ENCODE data around the gene AJAP1. TPM values are rescaled to one million over a fixed set of nuclear protein-coding genes. Genes with fewer than 3 reads are reported as not detected.

The AJAP1 gene
- polyA plus RNA-seq, 1 of the 3 experiments (the other 2 are of a cell fraction), result not detected

- no peak overlapping the region for H3K9ac ChIP-seq
- POLR2A ChIA-PET, result no interaction called here
- H3F3A ChIP-seq (replicated peaks; ENCODE audit: insufficient read depth), result no peaks in the 10 kb centered on the region
- no peak overlapping the region for H3K27ac ChIP-seq (ENCODE audit: low read depth in 2 of 2, low read length in 1 of 2)
- 69% methylated on average over 4 of the region's 9 CpGs for WGBS (ENCODE audit: low lambda C conversion rate)
- no peaks in the 10 kb centered on the region for H4K20me1 ChIP-seq (ENCODE audit: insufficient read depth)
- CTCF ChIA-PET, result no interaction called here
- TF ChIP-seq USF2 (IDR thresholded peaks at IDR 0.05; ENCODE audit: borderline replicate concordance, low read depth, low read length) (no peak), CTCF (IDR thresholded peaks at IDR 0.05) (no peak), RXRA (IDR thresholded peaks at IDR 0.05; ENCODE audit: borderline replicate concordance, low read depth) (no peak)
- no peak for DNase-seq
- no peaks in the 10 kb centered on the region for H3K36me3 ChIP-seq (replicated peaks in 1 of 2; ENCODE audit: control insufficient read depth in 1 of 2, insufficient read depth in 2 of 2, low read length in 1 of 2)
- H3K4me1 ChIP-seq (ENCODE audit: control insufficient read depth in 1 of 2, insufficient read depth in 2 of 2, low read depth in 1 of 2, low read length in 1 of 2), result no peaks in the 10 kb centered on the region
- no peaks in the 10 kb centered on the region for H3K79me2 ChIP-seq (ENCODE audit: insufficient read depth)
- H3K9me3 ChIP-seq, result no peaks in the 10 kb centered on the region
- H3K4me3 ChIP-seq (ENCODE audit: low read depth in 2 of 2, low read length in 1 of 2), result no peak overlapping the region
- no peaks in the 10 kb centered on the region for H3K27me3 ChIP-seq (ENCODE audit: insufficient read depth)
- H3K9me2 ChIP-seq, result no peaks in the 10 kb centered on the region
- no peak overlapping the region for H2AFZ ChIP-seq (ENCODE audit: low read depth)
- H3K4me2 ChIP-seq, result no peak overlapping the region
Measured at GRCh38 chr1:4633346-4633745, 21.1 kb upstream of the AJAP1 start.

- Histone ChIP-seq H3F3A (replicated peaks; ENCODE audit: insufficient read depth) (no peaks in the 10 kb centered on the region), H3K9ac (no peak overlapping the region), H3K9me2 (no peaks in the 10 kb centered on the region), H3K4me1 (ENCODE audit: control insufficient read depth in 1 of 2, insufficient read depth in 2 of 2, low read depth in 1 of 2, low read length in 1 of 2) (no peaks in the 10 kb centered on the region), H3K27ac (ENCODE audit: low read depth in 2 of 2, low read length in 1 of 2) (no peak overlapping the region), H3K27me3 (ENCODE audit: insufficient read depth) (no peaks in the 10 kb centered on the region), H3K9me3 (no peaks in the 10 kb centered on the region), H3K79me2 (ENCODE audit: insufficient read depth) (no peaks in the 10 kb centered on the region), H3K4me2 (no peak overlapping the region), H3K4me3 (ENCODE audit: low read depth in 2 of 2, low read length in 1 of 2) (no peak overlapping the region), H3K36me3 (replicated peaks in 1 of 2; ENCODE audit: control insufficient read depth in 1 of 2, insufficient read depth in 2 of 2, low read length in 1 of 2) (no peaks in the 10 kb centered on the region), H2AFZ (ENCODE audit: low read depth) (no peak overlapping the region), H4K20me1 (ENCODE audit: insufficient read depth) (no peaks in the 10 kb centered on the region)
- CTCF ChIA-PET, result no interaction called here
- POLR2A ChIA-PET, result no interaction called here
- DNase-seq, result no peak
- no peak for TF ChIP-seq NFIC (IDR thresholded peaks at IDR 0.05; ENCODE audit: borderline replicate concordance)
- TF ChIP-seq USF2 (IDR thresholded peaks at IDR 0.05; ENCODE audit: borderline replicate concordance, low read depth, low read length), result no peak
- no peak for TF ChIP-seq REST (IDR thresholded peaks at IDR 0.05; ENCODE audit: low read depth, low read length)
- no peak for TF ChIP-seq MXI1 (IDR thresholded peaks at IDR 0.05; ENCODE audit: low read depth, low read length)
- TF ChIP-seq FOXM1 (IDR thresholded peaks at IDR 0.05; ENCODE audit: low read depth), result no peak
- 53% methylated on average over 5 of the region's 14 CpGs for WGBS (ENCODE audit: low lambda C conversion rate)
Measured at GRCh38 chr1:4634156-4634792, 20.1 kb upstream of the AJAP1 start.

All from SK-N-SH (cell line).